GM12875 (cell line): ENCODE data around the gene PGM2L1.

ENCODE experiments used
- H3K4me3 ChIP-seq: one replicate; pipeline ENCODE4 v1.5.1; 2011; ENCODE audit warnings: low read depth, low read length, control low read depth
- CTCF ChIP-seq: IDR thresholded peaks from 2 replicates; pipeline ENCODE4 v1.5.1; 2011; ENCODE audit warnings: low read depth, mild to moderate bottlenecking, control low read depth, inconsistent platforms, low read length, moderate library complexity, borderline replicate concordance; ENCODE audit not compliant: insufficient read depth

The PGM2L1 gene

GRCh38 chr11:74280494-74280893, 117.7 kb downstream of the PGM2L1 start:
- H3K4me3 ChIP-seq, result no peak overlapping the region
- no peak for TF ChIP-seq CTCF
